ENCODE data around the gene PLEKHH2. TPM values are rescaled to one million over a fixed set of nuclear protein-coding genes. Genes with fewer than 3 reads are reported as not detected.
A peak's percentile ranks its signal among the peaks of the same experiment; 100 is the strongest.
"Not testable (repeated sequence)": the region's sequence is repeated elsewhere in the genome, so short reads cannot be mapped to it uniquely, and the experiment has no call there.

Gene PLEKHH2
- total and polyA plus RNA-seq, 2 experiments from 2014 or later = 1.1 to 2.2 TPM

DNA sequence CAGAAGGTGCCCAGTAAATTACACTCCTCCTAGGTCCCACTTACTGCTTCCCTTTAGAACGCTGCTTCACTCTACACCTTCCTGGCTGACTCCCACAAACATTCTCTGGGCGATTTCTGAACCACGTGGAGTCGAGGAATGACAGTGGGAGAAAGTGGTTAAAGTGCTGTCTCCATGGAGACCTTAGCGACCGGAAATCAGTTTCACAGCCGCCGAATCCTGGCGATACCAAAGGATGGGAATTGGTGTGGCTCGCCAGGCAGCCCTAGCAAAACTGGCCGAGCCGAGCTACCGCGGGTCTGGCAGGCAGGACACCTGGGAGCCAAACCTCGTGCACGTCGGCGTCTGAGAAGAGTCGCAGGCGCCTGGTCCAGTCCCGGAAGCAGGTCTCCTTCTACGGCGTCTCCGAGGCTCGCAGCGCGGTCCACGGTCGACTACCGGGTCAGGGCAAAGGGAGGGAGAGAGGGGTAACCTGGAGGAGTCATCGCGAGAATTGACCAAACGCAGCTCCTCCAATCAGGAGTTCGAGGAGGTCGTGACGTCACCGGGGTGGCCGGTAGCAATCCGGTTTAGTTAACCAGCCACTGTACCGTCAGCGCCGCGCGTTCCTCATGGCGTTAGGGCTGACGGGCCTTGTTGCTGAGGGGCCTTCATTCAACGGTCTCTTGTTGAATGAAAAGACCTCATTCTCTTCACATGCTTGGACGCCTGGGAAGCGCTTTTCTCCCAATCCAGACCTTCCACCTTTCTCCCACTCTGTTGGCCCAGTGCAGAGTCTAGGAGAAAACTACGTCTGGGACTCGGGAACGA, 41.3 kb upstream of the PLEKHH2 start, which contains the start of gene THADA:
TSS of gene THADA (minus strand) at position 436 of the 810 bp plus-strand sequence. CDS start 3,646 bp downstream, outside the sequence.
- Histone ChIP-seq H2AFZ (peak within 1 kb of the TSS; percentile 95), H3K36me3 (ENCODE audit: low read depth) (0 out of 2 replicates have a peak, but pooled peaks cover 4% of the 10 kb centered on the region), H3K9ac (peak within 1 kb of the TSS; percentile 92), H3K4me3 (peak within 1 kb of the TSS; percentile 78), H3K4me2 (ENCODE audit: unreplicated experiment) (peak within 1 kb of the TSS; percentile 91), H3K9me3 (ENCODE audit: low read depth) (no peaks in the 10 kb centered on the region), H3K9me2 (ENCODE audit: insufficient read depth) (no peaks in the 10 kb centered on the region), H3K79me2 (ENCODE audit: insufficient read depth) (peaks cover 21% of the 10 kb centered on the region), H3K27me3 (replicated peaks; ENCODE audit: insufficient read depth) (no peaks in the 10 kb centered on the region), H3K27ac (peak within 1 kb of the TSS; percentile 93), H3K4me1 (ENCODE audit: insufficient read depth) (peaks cover 29% of the 10 kb centered on the region), H4K20me1 (ENCODE audit: insufficient read depth) (no peaks in the 10 kb centered on the region), H3F3A (ENCODE audit: insufficient read depth) (peaks cover 17% of the 10 kb centered on the region)
- in situ Hi-C loops (cut with MboI) = no loop called here
- 0 to 1% methylated on average over 51 to 52 of the region's 52 CpGs for WGBS, 2 experiments (ENCODE audit: low coverage in 1 of 2, low lambda C conversion rate in 2 of 2, missing lambda C conversion rate in 2 of 2)
- DNase-seq = peak; percentile 100
- TF ChIP-seq EZH2 (IDR thresholded peaks at IDR 0.05; ENCODE audit: insufficient read depth, poor library complexity, severe bottlenecking) (no peak), EZH2phosphoT487 (IDR thresholded peaks at IDR 0.05; ENCODE audit: insufficient read depth, low read depth) (no peak)

GRCh38 chr2:43600596-43600995, 36.5 kb upstream of the PLEKHH2 start:
- H2AFZ ChIP-seq; H4K20me1 ChIP-seq (ENCODE audit: insufficient read depth); H3K36me3 ChIP-seq (ENCODE audit: low read depth); H3K9me3 ChIP-seq (ENCODE audit: low read depth); H3K9ac ChIP-seq; H3K79me2 ChIP-seq (ENCODE audit: insufficient read depth); H3K4me2 ChIP-seq (ENCODE audit: unreplicated experiment); H3K27me3 ChIP-seq (replicated peaks; ENCODE audit: insufficient read depth); DNase-seq; H3K4me3 ChIP-seq; in situ Hi-C loops (cut with MboI); H3K27ac ChIP-seq; H3K9me2 ChIP-seq (ENCODE audit: insufficient read depth); H3F3A ChIP-seq (ENCODE audit: insufficient read depth); H3K4me1 ChIP-seq (ENCODE audit: insufficient read depth): not testable (repeated sequence)
- WGBS, 2 experiments (ENCODE audit: low coverage in 1 of 2, low lambda C conversion rate in 2 of 2, missing lambda C conversion rate in 2 of 2) = 17 to 30% methylated on average over 1 of the region's 1 CpG

- TF ChIP-seq EZH2 (IDR thresholded peaks at IDR 0.05; ENCODE audit: insufficient read depth, poor library complexity, severe bottlenecking) (no peak), EZH2phosphoT487 (IDR thresholded peaks at IDR 0.05; ENCODE audit: insufficient read depth, low read depth) (no peak)
- DNase-seq = no peak
- Histone ChIP-seq H3K36me3 (ENCODE audit: low read depth) (no peaks in the 10 kb centered on the region), H3K27ac (no peak overlapping the region), H4K20me1 (ENCODE audit: insufficient read depth) (no peaks in the 10 kb centered on the region), H3F3A (ENCODE audit: insufficient read depth) (no peaks in the 10 kb centered on the region; the same call in 1 of the 2 replicates), H3K4me2 (ENCODE audit: unreplicated experiment) (no peak overlapping the region), H3K4me3 (no peak overlapping the region), H3K9me2 (ENCODE audit: insufficient read depth) (no peaks in the 10 kb centered on the region), H3K9ac (no peak overlapping the region), H3K4me1 (ENCODE audit: insufficient read depth) (no peaks in the 10 kb centered on the region), H3K27me3 (replicated peaks; ENCODE audit: insufficient read depth) (no peaks in the 10 kb centered on the region), H3K9me3 (ENCODE audit: low read depth) (no peaks in the 10 kb centered on the region), H2AFZ (0 out of 2 replicates have a peak overlapping the region, but pooled peaks have one; percentile 12), H3K79me2 (ENCODE audit: insufficient read depth) (no peaks in the 10 kb centered on the region)
- 40 to 45% methylated on average over 4 of the region's 4 CpGs for WGBS, 2 experiments (ENCODE audit: low coverage in 1 of 2, low lambda C conversion rate in 2 of 2, missing lambda C conversion rate in 2 of 2)
- in situ Hi-C loops (cut with MboI) = no loop called here
Measured at GRCh38 chr2:43604674-43605073, 32.4 kb upstream of the PLEKHH2 start.

- Histone ChIP-seq H2AFZ (0 out of 2 replicates have a peak overlapping the region, but pooled peaks have one; percentile 12), H3K27ac (no peak overlapping the region), H3K4me2 (ENCODE audit: unreplicated experiment) (no peak overlapping the region), H3K36me3 (ENCODE audit: low read depth) (no peaks in the 10 kb centered on the region), H3K79me2 (ENCODE audit: insufficient read depth) (no peaks in the 10 kb centered on the region), H3K4me3 (no peak overlapping the region), H3K9ac (no peak overlapping the region), H3K9me3 (ENCODE audit: low read depth) (no peaks in the 10 kb centered on the region), H3K4me1 (ENCODE audit: insufficient read depth) (no peaks in the 10 kb centered on the region), H3K27me3 (replicated peaks; ENCODE audit: insufficient read depth) (no peaks in the 10 kb centered on the region), H3K9me2 (ENCODE audit: insufficient read depth) (no peaks in the 10 kb centered on the region), H3F3A (ENCODE audit: insufficient read depth) (no peaks in the 10 kb centered on the region; the same call in 1 of the 2 replicates), H4K20me1 (ENCODE audit: insufficient read depth) (no peaks in the 10 kb centered on the region)
- no peak for TF ChIP-seq EZH2phosphoT487 (IDR thresholded peaks at IDR 0.05; ENCODE audit: insufficient read depth, low read depth)
- TF ChIP-seq EZH2 (IDR thresholded peaks at IDR 0.05; ENCODE audit: insufficient read depth, poor library complexity, severe bottlenecking) = no peak
- DNase-seq = peak; percentile 85
- in situ Hi-C loops (cut with MboI) = no loop called here
- 5% methylated on average over 2 of the region's 2 CpGs for WGBS, 2 experiments (ENCODE audit: low coverage in 1 of 2, low lambda C conversion rate in 2 of 2, missing lambda C conversion rate in 2 of 2)
Measured at GRCh38 chr2:43605079-43605655, 31.9 kb upstream of the PLEKHH2 start.
